GM15510 (cell line): ENCODE data around the gene IFT81.

Experiments
- POLR2A ChIP-seq: IDR thresholded peaks from 3 replicates; pipeline ENCODE4 v1.6.1; 2011; ENCODE audit warnings: borderline replicate concordance; ENCODE audit not compliant: insufficient read length; ENCODE audit errors: extremely low read depth

The IFT81 gene

GRCh38 chr12:110170535-110171185 is 46.5 kb downstream of the IFT81 start:
- TF ChIP-seq POLR2A = no peak

- TF ChIP-seq POLR2A = no peak
These were observed 47.0 kb downstream of the IFT81 start for GRCh38 chr12:110171186-110171538.

- no peak for TF ChIP-seq POLR2A
These were observed 47.5 kb downstream of the IFT81 start for GRCh38 chr12:110171636-110172035.

DNA sequence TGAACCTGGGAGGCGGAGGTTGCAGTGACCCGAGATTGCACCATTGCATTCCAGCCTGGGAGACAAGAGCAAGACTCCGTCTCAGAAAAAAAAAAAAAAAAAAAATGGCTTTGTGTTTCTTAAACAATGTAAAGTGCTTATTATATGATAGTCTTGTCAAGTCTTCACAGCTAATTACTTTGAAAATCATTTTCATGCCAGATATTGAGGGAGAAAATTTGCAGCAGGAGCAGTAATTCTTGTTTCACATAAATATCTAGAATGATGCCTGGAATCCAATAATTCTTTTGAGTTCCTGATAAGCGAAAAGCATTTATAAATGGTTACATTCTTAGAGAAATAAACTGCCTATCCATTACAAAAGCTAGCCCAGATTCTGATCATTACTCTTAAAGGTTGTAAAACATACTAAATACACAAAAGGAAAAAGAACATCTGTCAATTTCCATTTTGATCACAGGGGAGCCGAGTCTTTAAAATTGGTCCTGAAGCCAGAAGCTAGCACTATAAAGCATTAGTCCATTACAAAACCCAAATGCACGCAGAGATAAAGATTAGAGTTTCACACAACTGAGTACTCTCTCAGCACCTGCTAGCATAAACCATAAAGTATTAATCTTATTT is 50.3 kb downstream of the IFT81 start:
- no peak for TF ChIP-seq POLR2A

GRCh38 chr12:110175201-110175600 is 51.0 kb downstream of the IFT81 start:
- no peak for TF ChIP-seq POLR2A

DNA sequence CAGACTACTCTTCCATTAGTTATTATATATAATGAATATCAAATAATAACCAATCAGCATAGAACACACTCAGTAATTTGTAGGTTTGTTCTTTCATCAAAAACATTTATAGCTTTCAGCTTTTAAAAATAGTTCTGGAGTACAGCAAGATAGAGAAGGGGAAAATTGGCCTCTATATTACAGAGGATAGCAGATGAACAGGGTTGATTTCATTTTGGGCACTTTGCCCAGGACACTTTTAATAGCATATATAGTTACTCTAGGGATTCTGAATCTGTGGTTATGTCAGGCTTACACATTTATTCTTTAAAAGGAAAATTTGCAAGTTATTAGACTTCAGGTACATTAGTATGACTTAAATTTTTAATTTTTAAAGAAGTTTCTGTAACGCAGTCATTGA is 52.6 kb downstream of the IFT81 start:
- TF ChIP-seq POLR2A = no peak

DNA sequence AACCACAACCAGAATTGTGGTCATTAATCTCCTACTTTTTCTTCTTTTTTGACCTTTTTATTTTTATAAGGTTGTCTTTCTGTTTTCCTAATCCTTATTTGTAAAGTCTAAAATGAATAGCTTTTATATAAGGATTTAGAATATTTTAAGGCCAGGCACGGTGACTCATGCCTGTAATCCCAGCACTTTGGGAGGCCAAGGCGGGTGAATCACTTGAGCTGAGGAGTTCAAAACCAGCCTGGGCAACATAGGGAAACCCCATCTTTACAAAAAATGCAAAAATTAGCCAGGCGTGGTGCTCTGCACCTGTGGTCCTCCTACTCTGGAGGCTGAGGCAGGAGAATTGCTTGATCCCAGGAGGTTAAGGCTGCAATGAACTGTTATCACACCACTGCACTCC is 55.1 kb downstream of the IFT81 start:
- no peak for TF ChIP-seq POLR2A

DNA sequence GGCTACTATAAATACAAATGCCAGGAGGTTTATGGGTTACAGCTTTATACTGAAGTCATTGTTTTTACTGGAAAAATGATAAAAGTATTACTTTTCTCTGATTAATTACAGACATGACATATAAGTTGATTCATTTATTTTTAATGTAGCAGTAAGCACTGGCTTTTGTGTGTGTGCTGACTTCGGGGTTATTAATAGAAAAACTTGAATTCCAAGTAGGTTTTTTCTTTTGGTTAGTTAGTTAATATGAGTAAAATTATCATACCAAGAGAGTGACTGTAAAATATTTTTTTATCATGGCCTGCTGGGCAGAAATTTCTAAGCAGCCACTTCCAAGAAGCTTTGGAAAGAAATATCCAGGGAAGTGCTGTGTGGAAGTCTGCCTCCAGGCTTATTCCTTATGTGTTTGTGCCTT is 56.4 kb downstream of the IFT81 start:
- TF ChIP-seq POLR2A = no peak

DNA sequence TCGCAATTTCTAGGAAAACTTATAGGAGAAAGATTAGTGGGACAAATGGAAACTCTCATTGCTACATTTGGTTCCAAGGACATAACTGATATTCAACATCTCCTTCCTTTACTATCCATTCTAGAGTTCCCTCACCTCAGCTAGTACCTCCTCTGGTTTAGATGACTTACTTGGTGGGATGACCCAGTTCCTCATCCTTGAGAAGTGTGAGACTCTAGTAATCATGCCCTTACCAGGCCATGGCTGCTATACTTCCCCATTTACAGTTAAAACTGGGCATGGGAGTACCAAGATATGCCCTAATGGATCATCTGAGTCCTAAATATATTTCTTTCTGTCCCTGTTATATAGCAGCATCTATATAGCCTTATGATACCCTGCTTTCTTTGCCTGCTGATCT is 58.1 kb downstream of the IFT81 start:
- no peak for TF ChIP-seq POLR2A

DNA sequence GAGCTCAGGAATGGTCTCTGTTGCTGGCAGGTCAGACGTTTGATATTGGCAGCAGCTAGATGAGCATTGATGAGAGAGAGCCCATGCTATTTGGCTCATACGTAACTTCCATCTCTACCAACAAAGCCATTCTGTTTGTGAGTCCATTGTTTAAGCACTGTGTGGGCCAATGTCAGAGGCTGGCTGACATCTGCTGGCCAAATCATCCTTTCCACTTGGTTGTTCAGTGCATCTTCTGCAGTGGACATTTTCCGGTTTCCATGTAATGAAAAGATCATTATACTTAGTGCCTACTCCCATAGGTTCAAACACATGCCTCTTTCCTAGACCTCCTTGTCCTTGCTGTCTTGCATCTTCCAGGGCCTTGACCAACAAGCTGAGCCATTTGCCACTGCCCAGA is 59.2 kb downstream of the IFT81 start:
- TF ChIP-seq POLR2A = no peak

DNA sequence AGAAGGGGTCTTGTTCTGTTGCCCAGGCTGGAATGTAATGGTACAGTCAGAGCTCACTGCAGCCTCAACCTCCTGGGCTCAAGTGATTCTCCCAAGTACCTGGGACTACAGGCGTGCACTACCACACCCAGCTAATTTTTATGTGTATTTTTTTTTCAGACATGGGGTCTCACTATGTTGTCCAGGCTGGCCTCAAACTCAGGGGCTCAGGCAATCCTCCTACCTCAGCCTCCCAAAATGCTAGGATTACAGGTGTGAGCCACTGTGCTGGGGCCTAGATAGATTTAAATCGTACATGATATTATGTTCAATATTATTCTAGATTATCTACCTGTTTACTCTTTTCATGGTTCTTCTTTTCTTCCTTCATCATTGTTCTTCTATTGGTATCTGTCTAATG is 61.5 kb downstream of the IFT81 start:
- TF ChIP-seq POLR2A = no peak

GRCh38 chr12:110186059-110186458 is 61.9 kb downstream of the IFT81 start:
- no peak for TF ChIP-seq POLR2A

GRCh38 chr12:110193196-110193595 is 69.0 kb downstream of the IFT81 start:
- TF ChIP-seq POLR2A = no peak

- no peak for TF ChIP-seq POLR2A
These were observed 72.8 kb downstream of the IFT81 start for GRCh38 chr12:110197003-110197402.

GRCh38 chr12:110198386-110198785 is 74.2 kb downstream of the IFT81 start:
- no peak for TF ChIP-seq POLR2A

- no peak for TF ChIP-seq POLR2A
These were observed 75.4 kb downstream of the IFT81 start for GRCh38 chr12:110199339-110200123.

DNA sequence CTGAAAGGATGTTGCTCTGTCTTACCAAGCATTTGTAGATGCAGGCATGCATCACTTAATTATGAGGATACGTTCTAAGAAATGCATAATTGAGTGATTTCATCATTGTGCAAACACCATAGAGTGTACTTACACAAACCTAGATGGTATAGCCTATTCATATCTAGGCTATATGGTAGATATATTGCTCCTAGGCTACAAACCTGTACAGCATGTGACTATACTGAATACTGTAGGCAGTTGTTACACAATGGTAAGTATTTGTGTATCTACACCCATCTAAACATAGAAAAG is 75.9 kb downstream of the IFT81 start:
- no peak for TF ChIP-seq POLR2A

DNA sequence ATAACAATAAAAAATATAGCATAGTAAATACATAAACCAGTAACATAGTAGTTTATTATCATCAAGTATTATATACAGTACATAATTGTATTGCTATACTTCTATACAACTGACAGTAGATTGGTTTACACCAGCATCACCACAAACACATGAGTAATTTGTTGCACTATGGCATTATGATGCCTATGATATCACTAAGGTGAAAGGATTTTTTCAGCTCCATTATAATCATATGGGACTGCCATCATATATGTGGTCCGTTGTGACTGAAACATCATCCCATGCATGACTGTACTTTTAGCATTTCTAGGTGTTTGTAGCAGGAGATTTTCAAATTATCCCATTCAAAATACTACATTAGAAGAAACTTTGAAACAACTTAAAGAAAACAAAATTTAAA is 77.8 kb downstream of the IFT81 start:
- no peak for TF ChIP-seq POLR2A
